SK-N-SH (cell line): ENCODE data around the gene PPP5C. TPM values are rescaled to one million over a fixed set of nuclear protein-coding genes. Genes with fewer than 3 reads are reported as not detected.

Source experiments
- CTCF ChIA-PET: fragments of 300-600, 350-600 bp; formaldehyde crosslinking; extraction: SDS; loops from one replicate; lab custom pipeline; 2021; lab: Yijun Ruan, JAX
- POLR2A ChIA-PET: fragments of 350-600 bp; sonication (Branson Sonifier 250); formaldehyde crosslinking; extraction: SDS; loops from one replicate; lab custom pipeline; 2020; ENCODE audit warnings: antibody characterized with exemption, inconsistent platforms; lab: Yijun Ruan, JAX
- DNase-seq: peaks from one replicate; pipeline ENCODE4 v3.0.0; 2012
- H2AFZ ChIP-seq: fragments of 200-600 bp; sonication (generic); 2 replicates; pipeline ENCODE4 v1.8.1; 2016; ENCODE audit warnings: antibody characterized with exemption, mild to moderate bottlenecking, low read depth
- H3F3A ChIP-seq: fragments of 200-600 bp; sonication (generic); replicated peaks from 2 replicates; pipeline ENCODE3; 2016; ENCODE audit warnings: antibody characterized with exemption, mild to moderate bottlenecking; ENCODE audit not compliant: insufficient read depth
- H3K27ac ChIP-seq, 2 experiments: fragments of 200-500 bp in 1 of 2; fragments of 200-600 bp in 1 of 2; sonication (Bioruptor generic) in 1 of 2; sonication (generic), shearing (Covaris generic) in 1 of 2; 2 replicates each; pipeline versions ENCODE4 v1.5.1 to v1.6.1; 2014 to 2016; ENCODE audit warnings: low read depth in 2 of 2, inconsistent platforms in 1 of 2, low read length in 1 of 2, mild to moderate bottlenecking in 1 of 2, mixed read lengths in 1 of 2
- H3K27me3 ChIP-seq: fragments of 200-600 bp; sonication (generic), shearing (Covaris generic); 2 replicates; pipeline ENCODE4 v1.6.1; 2016; ENCODE audit warnings: mixed run types; ENCODE audit not compliant: insufficient read depth
- H3K36me3 ChIP-seq, 2 experiments: fragments of 200-500 bp in 1 of 2; fragments of 200-600 bp in 1 of 2; sonication (Bioruptor generic) in 1 of 2; sonication (generic) in 1 of 2; replicated peaks in 1 of 2; 2 replicates each; pipeline versions ENCODE3 to v1.5.1; 2014 to 2016; ENCODE audit warnings: low read length in 1 of 2, mild to moderate bottlenecking in 1 of 2; ENCODE audit not compliant: insufficient read depth in 2 of 2, control insufficient read depth in 1 of 2
- H3K4me1 ChIP-seq, 2 experiments: fragments of 200-500 bp in 1 of 2; fragments of 200-600 bp in 1 of 2; sonication (Bioruptor generic) in 1 of 2; sonication (generic), shearing (Covaris generic) in 1 of 2; 2 replicates each; pipeline versions ENCODE4 v1.5.1 to v1.6.1; 2014 to 2016; ENCODE audit warnings: low read depth in 1 of 2, low read length in 1 of 2, mixed run types in 1 of 2; ENCODE audit not compliant: insufficient read depth in 2 of 2, control insufficient read depth in 1 of 2
- H3K4me2 ChIP-seq: fragments of 200-600 bp; sonication (generic), shearing (Covaris generic); 2 replicates; pipeline ENCODE4 v1.6.1; 2017; ENCODE audit warnings: mixed run types
- H3K4me3 ChIP-seq, 2 experiments: fragments of 200-500 bp in 1 of 2; fragments of 200-600 bp in 1 of 2; sonication (Bioruptor generic) in 1 of 2; sonication (generic), shearing (Covaris generic) in 1 of 2; 2 replicates each; pipeline versions ENCODE4 v1.5.1 to v1.8.1; 2014 to 2016; ENCODE audit warnings: low read depth in 2 of 2, inconsistent platforms in 1 of 2, low read length in 1 of 2, mild to moderate bottlenecking in 1 of 2, mixed read lengths in 1 of 2, moderate library complexity in 1 of 2
- H3K79me2 ChIP-seq: fragments of 200-600 bp; sonication (generic); 2 replicates; pipeline ENCODE4 v1.8.1; 2017; ENCODE audit warnings: mild to moderate bottlenecking; ENCODE audit not compliant: insufficient read depth
- H3K9ac ChIP-seq: fragments of 200-600 bp; sonication (generic); 2 replicates; pipeline ENCODE4 v1.6.1; 2017; ENCODE audit warnings: mixed run types
- H3K9me2 ChIP-seq: fragments of 200-600 bp; sonication (generic); 2 replicates; pipeline ENCODE4 v1.6.1; 2017; ENCODE audit warnings: mixed run types
- H3K9me3 ChIP-seq: fragments of 200-600 bp; sonication (generic); 2 replicates; pipeline ENCODE4 v1.6.1; 2017; ENCODE audit warnings: mixed run types, mild to moderate bottlenecking, moderate library complexity
- H4K20me1 ChIP-seq: fragments of 200-600 bp; sonication (generic); 2 replicates; pipeline ENCODE4 v1.6.1; 2017; ENCODE audit warnings: mild to moderate bottlenecking, mixed run types; ENCODE audit not compliant: insufficient read depth
- ELF1 ChIP-seq: IDR thresholded peaks from 2 replicates; pipeline ENCODE4 v1.4.0; 2012
- EZH2phosphoT487 ChIP-seq: fragments of 200-600 bp; sonication (generic); IDR thresholded peaks from 2 replicates; pipeline ENCODE4 v1.6.1; 2017; ENCODE audit warnings: low read depth, mixed run types, mild to moderate bottlenecking, antibody characterized with exemption, moderate library complexity, borderline replicate concordance
- FOSL2 ChIP-seq: IDR thresholded peaks from 2 replicates; pipeline ENCODE4 v1.4.0; 2012; ENCODE audit warnings: low read depth, mild to moderate bottlenecking, moderate library complexity, borderline replicate concordance
- FOXJ3 ChIP-seq: sonication (generic); formaldehyde crosslinking; IDR thresholded peaks from 2 replicates; pipeline ENCODE4 v1.5.1; 2020; ENCODE audit warnings: mild to moderate bottlenecking, missing genetic modification reagents
- FOXM1 ChIP-seq: IDR thresholded peaks from 2 replicates; pipeline ENCODE4 v1.4.0; 2012; ENCODE audit warnings: low read depth, mild to moderate bottlenecking
- GATA2 ChIP-seq: sonication (generic); formaldehyde crosslinking; IDR thresholded peaks from 2 replicates; pipeline ENCODE4 v1.5.0; 2020; ENCODE audit warnings: mild to moderate bottlenecking, missing genetic modification reagents
- MXI1 ChIP-seq: IDR thresholded peaks from 2 replicates; pipeline ENCODE4 v1.6.1; 2012; ENCODE audit warnings: mild to moderate bottlenecking, low read depth, low read length, improper control_type of control experiment
- POLR2AphosphoS5 ChIP-seq: IDR thresholded peaks from 2 replicates; pipeline ENCODE4 v1.6.1; 2012; ENCODE audit warnings: low read depth, low read length
- RCOR1 ChIP-seq: fragments of 150-350 bp; IDR thresholded peaks from 2 replicates; pipeline ENCODE4 v1.6.1; 2017; ENCODE audit warnings: antibody characterized with exemption, low read length
- RFX5 ChIP-seq: IDR thresholded peaks from 2 replicates; pipeline ENCODE4 v1.6.1; 2012; ENCODE audit warnings: mild to moderate bottlenecking, improper control_type of control experiment, low read length
- SIN3A ChIP-seq: IDR thresholded peaks from 2 replicates; pipeline ENCODE4 v1.6.1; 2012; ENCODE audit warnings: low read depth, mild to moderate bottlenecking, low read length, moderate library complexity, borderline replicate concordance
- TAF1 ChIP-seq: IDR thresholded peaks from 2 replicates; pipeline ENCODE4 v1.6.1; 2012; ENCODE audit warnings: low read depth, mild to moderate bottlenecking, low read length, moderate library complexity, borderline replicate concordance
- TCF12 ChIP-seq: IDR thresholded peaks from 2 replicates; pipeline ENCODE4 v1.4.0; 2012
- TEAD4 ChIP-seq: IDR thresholded peaks from 2 replicates; pipeline ENCODE4 v1.4.0; 2012; ENCODE audit warnings: mild to moderate bottlenecking, borderline replicate concordance; ENCODE audit not compliant: insufficient read depth
- WGBS: methylation state at CpG from one replicate; pipeline ENCODE4 v1.1.6; 2017; ENCODE audit warnings: low lambda C conversion rate; 5-methylcytosine and 5-hydroxymethylcytosine counted together
- polyA plus RNA-seq, 3 experiments: library from polyadenylated mRNA; depleted of rRNA; stranded (reverse); fragments of >200 nt; gene quantifications; 2 replicates each; pipeline ENCODE4 v1.2.3, GENCODE V29; 2012
- TF ChIP-seq, protein P1 (sequence below): fragments of 200-600 bp; sonication (generic); IDR thresholded peaks from 2 replicates; pipeline ENCODE4 v1.6.1; 2017; ENCODE audit warnings: antibody characterized with exemption, mild to moderate bottlenecking, moderate library complexity
- TF ChIP-seq, protein P2 (sequence below): IDR thresholded peaks from 2 replicates; pipeline ENCODE4 v1.4.0; 2012; ENCODE audit warnings: low read depth, borderline replicate concordance
- TF ChIP-seq, protein P3 (sequence below): IDR thresholded peaks from 2 replicates; pipeline ENCODE4; 2012
- TF ChIP-seq, protein P4 (sequence below): fragments of 150-350 bp; IDR thresholded peaks from 2 replicates; pipeline ENCODE4 v1.6.1; 2017; ENCODE audit warnings: antibody characterized with exemption, low read length, low read depth, borderline replicate concordance
- TF ChIP-seq, protein P5 (sequence below): fragments of 150-350 bp; IDR thresholded peaks from 2 replicates; pipeline ENCODE4 v1.6.1; 2016; ENCODE audit warnings: mild to moderate bottlenecking, low read depth, low read length

The PPP5C gene
- polyA plus RNA-seq, 1 of the 3 experiments (the other 2 are of a cell fraction): 162 TPM

DNA sequence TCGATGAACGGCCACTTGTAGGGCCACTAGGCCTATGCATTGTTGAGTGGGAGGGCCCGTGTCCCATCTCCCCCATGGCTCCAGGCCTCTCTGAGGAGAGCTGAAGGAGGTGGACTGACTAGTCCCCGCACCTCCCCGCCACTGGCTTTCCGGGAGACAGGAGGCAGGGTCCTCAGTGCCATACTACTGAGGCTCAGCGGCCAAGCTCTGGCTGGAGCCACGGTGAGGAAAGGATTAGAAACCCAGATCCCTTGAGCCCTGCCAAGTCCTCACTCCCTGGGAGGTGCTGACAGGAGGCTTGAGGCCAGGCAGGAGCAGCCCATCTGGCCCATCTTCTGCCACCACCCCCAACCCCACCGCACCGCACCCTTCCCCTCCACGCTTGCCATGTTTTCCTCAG is 37.5 kb downstream of the PPP5C start:
- WGBS: 97% methylated on average over 4 of the region's 11 CpGs
- no peak for DNase-seq
- Histone ChIP-seq H3K4me2 (no peak overlapping the region), H3K9ac (no peak overlapping the region), H4K20me1 (no peaks in the 10 kb centered on the region), H3K9me3 (no peaks in the 10 kb centered on the region), H3K27ac (no peak overlapping the region), H3K36me3 (peaks cover 60 to 61% of the 10 kb centered on the region in 2 experiments), H3K79me2 (peaks cover 32% of the 10 kb centered on the region), H3K9me2 (no peaks in the 10 kb centered on the region), H3K27me3 (no peaks in the 10 kb centered on the region), H3F3A (no peaks in the 10 kb centered on the region), H3K4me3 (no peak overlapping the region), H3K4me1 (no peaks in the 10 kb centered on the region; a peak in 1 of 4 replicates), H2AFZ (no peak overlapping the region)
- CTCF ChIA-PET: interaction anchor here (0.7 to 4.1 kb wide), 8 partner anchors 11 to 131 kb away, joined by 3 to 25 read pairs (median 3); partner anchors contain the start of gene PPP5C
- TF ChIP-seq TCF12 (no peak), RCOR1 (no peak), MXI1 (no peak), FOXJ3 (CRISPR knock-in tag) (no peak), FOSL2 (no peak), GATA2 (CRISPR knock-in tag) (no peak), FOXM1 (no peak)
- TF ChIP-seq, protein P1, sequence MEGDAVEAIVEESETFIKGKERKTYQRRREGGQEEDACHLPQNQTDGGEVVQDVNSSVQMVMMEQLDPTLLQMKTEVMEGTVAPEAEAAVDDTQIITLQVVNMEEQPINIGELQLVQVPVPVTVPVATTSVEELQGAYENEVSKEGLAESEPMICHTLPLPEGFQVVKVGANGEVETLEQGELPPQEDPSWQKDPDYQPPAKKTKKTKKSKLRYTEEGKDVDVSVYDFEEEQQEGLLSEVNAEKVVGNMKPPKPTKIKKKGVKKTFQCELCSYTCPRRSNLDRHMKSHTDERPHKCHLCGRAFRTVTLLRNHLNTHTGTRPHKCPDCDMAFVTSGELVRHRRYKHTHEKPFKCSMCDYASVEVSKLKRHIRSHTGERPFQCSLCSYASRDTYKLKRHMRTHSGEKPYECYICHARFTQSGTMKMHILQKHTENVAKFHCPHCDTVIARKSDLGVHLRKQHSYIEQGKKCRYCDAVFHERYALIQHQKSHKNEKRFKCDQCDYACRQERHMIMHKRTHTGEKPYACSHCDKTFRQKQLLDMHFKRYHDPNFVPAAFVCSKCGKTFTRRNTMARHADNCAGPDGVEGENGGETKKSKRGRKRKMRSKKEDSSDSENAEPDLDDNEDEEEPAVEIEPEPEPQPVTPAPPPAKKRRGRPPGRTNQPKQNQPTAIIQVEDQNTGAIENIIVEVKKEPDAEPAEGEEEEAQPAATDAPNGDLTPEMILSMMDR: no peak
- TF ChIP-seq, protein P2, sequence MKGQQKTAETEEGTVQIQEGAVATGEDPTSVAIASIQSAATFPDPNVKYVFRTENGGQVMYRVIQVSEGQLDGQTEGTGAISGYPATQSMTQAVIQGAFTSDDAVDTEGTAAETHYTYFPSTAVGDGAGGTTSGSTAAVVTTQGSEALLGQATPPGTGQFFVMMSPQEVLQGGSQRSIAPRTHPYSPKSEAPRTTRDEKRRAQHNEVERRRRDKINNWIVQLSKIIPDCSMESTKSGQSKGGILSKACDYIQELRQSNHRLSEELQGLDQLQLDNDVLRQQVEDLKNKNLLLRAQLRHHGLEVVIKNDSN: no peak
- TF ChIP-seq, protein P3, sequence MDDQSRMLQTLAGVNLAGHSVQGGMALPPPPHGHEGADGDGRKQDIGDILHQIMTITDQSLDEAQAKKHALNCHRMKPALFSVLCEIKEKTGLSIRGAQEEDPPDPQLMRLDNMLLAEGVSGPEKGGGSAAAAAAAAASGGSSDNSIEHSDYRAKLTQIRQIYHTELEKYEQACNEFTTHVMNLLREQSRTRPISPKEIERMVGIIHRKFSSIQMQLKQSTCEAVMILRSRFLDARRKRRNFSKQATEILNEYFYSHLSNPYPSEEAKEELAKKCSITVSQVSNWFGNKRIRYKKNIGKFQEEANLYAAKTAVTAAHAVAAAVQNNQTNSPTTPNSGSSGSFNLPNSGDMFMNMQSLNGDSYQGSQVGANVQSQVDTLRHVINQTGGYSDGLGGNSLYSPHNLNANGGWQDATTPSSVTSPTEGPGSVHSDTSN: no peak
- POLR2A ChIA-PET: interaction anchor here (1.0 kb wide), 1 partner anchor 16 kb away, joined by 3 read pairs; no protein-coding TSS in a partner anchor

DNA sequence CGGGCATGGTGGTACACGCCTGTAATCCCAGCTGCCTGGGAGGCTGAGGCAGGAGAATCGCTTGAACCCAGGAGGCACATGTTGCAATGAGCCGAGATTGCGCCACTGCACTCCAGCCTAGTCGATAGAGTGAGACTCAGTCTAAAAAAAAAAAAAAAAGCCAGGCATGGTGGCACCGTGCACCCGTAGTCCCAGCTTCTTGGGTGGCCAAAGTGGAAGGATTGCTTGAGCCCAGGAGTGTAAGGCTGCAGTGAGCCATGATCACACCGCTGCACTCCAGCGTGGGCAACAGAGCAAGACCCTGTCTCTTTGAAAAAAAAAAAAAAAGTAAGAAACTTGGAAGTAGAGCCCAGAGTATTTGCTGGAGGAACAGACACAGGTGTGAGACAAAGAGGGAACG is 38.7 kb downstream of the PPP5C start:
- ChIA-PET POLR2A (interaction anchor here (0.7 kb wide), 1 partner anchor 115 kb away, joined by 3 read pairs; no protein-coding TSS in a partner anchor), CTCF (interaction anchor here (1.0 to 4.1 kb wide), 5 partner anchors 10 to 144 kb away, joined by 3 to 25 read pairs (median 3); no protein-coding TSS in a partner anchor)
- no peak overlapping the region for H3K9ac ChIP-seq
- peaks cover 52 to 65% of the 10 kb centered on the region in 2 experiments for H3K36me3 ChIP-seq
- TF ChIP-seq EZH2phosphoT487 (no peak), POLR2AphosphoS5 (no peak), TAF1 (no peak), TEAD4 (no peak), RFX5 (no peak), SIN3A (no peak), ELF1 (no peak)
- TF ChIP-seq, protein P1: no peak
- TF ChIP-seq, protein P4, sequence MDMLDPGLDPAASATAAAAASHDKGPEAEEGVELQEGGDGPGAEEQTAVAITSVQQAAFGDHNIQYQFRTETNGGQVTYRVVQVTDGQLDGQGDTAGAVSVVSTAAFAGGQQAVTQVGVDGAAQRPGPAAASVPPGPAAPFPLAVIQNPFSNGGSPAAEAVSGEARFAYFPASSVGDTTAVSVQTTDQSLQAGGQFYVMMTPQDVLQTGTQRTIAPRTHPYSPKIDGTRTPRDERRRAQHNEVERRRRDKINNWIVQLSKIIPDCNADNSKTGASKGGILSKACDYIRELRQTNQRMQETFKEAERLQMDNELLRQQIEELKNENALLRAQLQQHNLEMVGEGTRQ: no peak
- TF ChIP-seq, protein P5, sequence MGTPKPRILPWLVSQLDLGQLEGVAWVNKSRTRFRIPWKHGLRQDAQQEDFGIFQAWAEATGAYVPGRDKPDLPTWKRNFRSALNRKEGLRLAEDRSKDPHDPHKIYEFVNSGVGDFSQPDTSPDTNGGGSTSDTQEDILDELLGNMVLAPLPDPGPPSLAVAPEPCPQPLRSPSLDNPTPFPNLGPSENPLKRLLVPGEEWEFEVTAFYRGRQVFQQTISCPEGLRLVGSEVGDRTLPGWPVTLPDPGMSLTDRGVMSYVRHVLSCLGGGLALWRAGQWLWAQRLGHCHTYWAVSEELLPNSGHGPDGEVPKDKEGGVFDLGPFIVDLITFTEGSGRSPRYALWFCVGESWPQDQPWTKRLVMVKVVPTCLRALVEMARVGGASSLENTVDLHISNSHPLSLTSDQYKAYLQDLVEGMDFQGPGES: no peak
- TF ChIP-seq, all 33 proteins: peak for 0
- H3K27me3 ChIP-seq: no peaks in the 10 kb centered on the region
- no peaks in the 10 kb centered on the region for H3F3A ChIP-seq
- H3K9me2 ChIP-seq: no peaks in the 10 kb centered on the region
- H3K27ac ChIP-seq: no peak overlapping the region
- H3K79me2 ChIP-seq: peaks cover 20% of the 10 kb centered on the region
- H2AFZ ChIP-seq: no peak overlapping the region
- WGBS: 91% methylated on average over 11 of the region's 11 CpGs
- H3K4me2 ChIP-seq: no peak overlapping the region
- no peak for DNase-seq
- H3K9me3 ChIP-seq: no peaks in the 10 kb centered on the region
- no peaks in the 10 kb centered on the region for H4K20me1 ChIP-seq
- no peak overlapping the region for H3K4me3 ChIP-seq
- no peaks in the 10 kb centered on the region for H3K4me1 ChIP-seq
